Trophoblast cell (in vitro differentiated cells and primary cell): Measurements from ENCODE around the gene EEF1AKMT2.
A peak's percentile ranks its signal among the peaks of the same experiment; 100 is the strongest.

Experiments
- DNase-seq, 2 donors: peaks; one replicate each; pipeline ENCODE4 v3.0.0-alpha.2; 2016
- H2AFZ ChIP-seq: 2 replicates; pipeline ENCODE4 v1.6.1; 2013; ENCODE audit warnings: low read length, moderate library complexity, mild to moderate bottlenecking; ENCODE audit not compliant: insufficient read depth, poor library complexity
- H2AK5ac ChIP-seq: 2 replicates; pipeline ENCODE4 v1.6.1; 2013; ENCODE audit warnings: mild to moderate bottlenecking, low read length
- H2BK120ac ChIP-seq: 2 replicates; pipeline ENCODE4 v1.6.1; 2013; ENCODE audit warnings: low read length, mild to moderate bottlenecking, moderate library complexity; ENCODE audit not compliant: insufficient read depth, poor library complexity
- H2BK12ac ChIP-seq: 2 replicates; pipeline ENCODE4 v1.6.1; 2013; ENCODE audit warnings: mild to moderate bottlenecking, low read length, moderate library complexity
- H2BK5ac ChIP-seq: 2 replicates; pipeline ENCODE4 v1.6.1; 2013; ENCODE audit warnings: low read length, low read depth, moderate library complexity, mild to moderate bottlenecking; ENCODE audit not compliant: poor library complexity
- H3K14ac ChIP-seq: 2 replicates; pipeline ENCODE4 v1.6.1; 2013; ENCODE audit warnings: mild to moderate bottlenecking, low read length
- H3K18ac ChIP-seq: 2 replicates; pipeline ENCODE4 v1.6.1; 2013; ENCODE audit warnings: mild to moderate bottlenecking, low read length
- H3K23ac ChIP-seq: 2 replicates; pipeline ENCODE4 v1.6.1; 2013; ENCODE audit warnings: low read length
- H3K27ac ChIP-seq: 2 replicates; pipeline ENCODE4 v1.5.1; 2013; ENCODE audit warnings: low read depth, mild to moderate bottlenecking, inconsistent platforms, low read length, moderate library complexity
- H3K27me3 ChIP-seq: 2 replicates; pipeline ENCODE4 v1.6.1; 2013; ENCODE audit warnings: inconsistent platforms, mild to moderate bottlenecking, low read length, moderate library complexity; ENCODE audit not compliant: insufficient read depth
- H3K36me3 ChIP-seq, 2 experiments: 1 replicate in 1 of 2; 2 replicates in 1 of 2; pipeline ENCODE4 v1.6.1; 2013; ENCODE audit warnings: low read length in 2 of 2, mild to moderate bottlenecking in 2 of 2, moderate library complexity in 1 of 2; ENCODE audit not compliant: insufficient read depth in 2 of 2, control insufficient read depth in 1 of 2
- H3K4ac ChIP-seq: 2 replicates; pipeline ENCODE4 v1.6.1; 2013; ENCODE audit warnings: low read depth, mild to moderate bottlenecking, low read length, moderate library complexity
- H3K4me1 ChIP-seq, 2 experiments: 1 replicate in 1 of 2; 2 replicates in 1 of 2; pipeline ENCODE4 v1.6.1; 2013; ENCODE audit warnings: low read length in 2 of 2, mild to moderate bottlenecking in 2 of 2, moderate library complexity in 1 of 2; ENCODE audit not compliant: insufficient read depth in 2 of 2, control insufficient read depth in 1 of 2
- H3K4me2 ChIP-seq: 2 replicates; pipeline ENCODE4 v1.6.1; 2013; ENCODE audit warnings: inconsistent platforms, mild to moderate bottlenecking, low read length, moderate library complexity
- H3K4me3 ChIP-seq: 2 replicates; pipeline ENCODE4 v1.5.1; 2013; ENCODE audit warnings: mild to moderate bottlenecking, low read depth, low read length, inconsistent platforms
- H3K79me1 ChIP-seq: one replicate; pipeline ENCODE4 v1.6.1; 2013; ENCODE audit warnings: low read length
- H3K79me2 ChIP-seq: 2 replicates; pipeline ENCODE4 v1.6.1; 2013; ENCODE audit warnings: low read length, mild to moderate bottlenecking; ENCODE audit not compliant: control insufficient read depth, insufficient read depth, poor library complexity
- H3K9ac ChIP-seq: 2 replicates; pipeline ENCODE4 v1.6.1; 2013; ENCODE audit warnings: mild to moderate bottlenecking, low read length
- H3K9me3 ChIP-seq: 2 replicates; pipeline ENCODE4 v1.6.1; 2013; ENCODE audit warnings: low read depth, mild to moderate bottlenecking, control low read depth, inconsistent platforms, low read length; ENCODE audit not compliant: insufficient read depth
- H4K12ac ChIP-seq: 2 replicates; pipeline ENCODE4 v1.6.1; 2013; ENCODE audit warnings: low read depth, mild to moderate bottlenecking, low read length, moderate library complexity
- H4K8ac ChIP-seq: 2 replicates; pipeline ENCODE4 v1.6.1; 2013; ENCODE audit warnings: low read depth, mild to moderate bottlenecking, low read length, moderate library complexity
- H4K91ac ChIP-seq: one replicate; pipeline ENCODE4 v1.6.1; 2013; ENCODE audit warnings: low read depth, mild to moderate bottlenecking, low read length, moderate library complexity
- WGBS: extraction: QIAGEN DNeasy Blood & Tissue Kit; methylation state at CpG from one replicate; pipeline ENCODE4 v1.1.7; 2013; ENCODE audit warnings: missing lambda C conversion rate; ENCODE audit not compliant: insufficient read length, insufficient coverage; ENCODE audit errors: extremely low coverage; 5-methylcytosine and 5-hydroxymethylcytosine counted together

EEF1AKMT2 gene

DNA sequence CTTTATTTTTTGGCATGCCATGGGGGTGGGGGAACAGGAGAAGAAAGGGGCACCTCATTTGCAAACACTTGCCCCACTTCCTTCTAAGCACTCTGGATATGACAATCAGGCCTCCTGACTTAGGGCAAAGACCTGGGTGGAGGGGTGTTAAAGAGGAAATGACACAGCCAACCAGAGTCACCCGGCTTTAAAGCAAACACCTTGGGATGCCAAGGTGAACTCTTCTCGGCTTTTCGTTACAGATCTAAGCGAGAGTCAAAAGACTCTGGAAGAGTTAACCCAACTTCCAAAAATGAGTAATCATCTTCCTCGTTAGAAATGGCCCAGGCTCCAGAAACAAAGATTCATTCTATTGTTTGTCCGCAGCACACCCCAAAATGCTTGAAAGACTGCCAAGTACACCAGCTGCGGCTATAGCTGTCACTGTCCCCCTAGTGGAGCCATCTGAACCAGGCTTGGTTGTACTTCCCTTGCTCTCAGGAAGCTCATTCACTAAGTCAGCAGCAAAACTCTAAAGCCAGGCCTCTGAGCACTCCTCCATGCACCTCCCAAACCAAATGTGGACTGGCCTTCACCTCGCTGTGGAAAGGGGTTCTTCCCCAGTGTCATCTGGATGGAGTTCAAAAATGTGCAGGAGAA lies 72.4 kb downstream of the EEF1AKMT2 start:
- Histone ChIP-seq H3K4me1 (no peaks in the 10 kb centered on the region), H3K14ac (no peak overlapping the region), H3K4me2 (no peak overlapping the region), H2AK5ac (no peak overlapping the region), H4K12ac (no peak overlapping the region), H2BK120ac (no peak overlapping the region), H3K18ac (no peak overlapping the region), H2BK12ac (no peak overlapping the region), H3K9me3 (no peaks in the 10 kb centered on the region), H3K9ac (no peak overlapping the region), H3K27ac (no peak overlapping the region), H4K91ac (no peak overlapping the region), H2AFZ (no peak overlapping the region), H3K36me3 (no peaks in the 10 kb centered on the region), H2BK5ac (no peak overlapping the region), H3K79me2 (no peaks in the 10 kb centered on the region), H3K23ac (no peak overlapping the region), H3K27me3 (no peaks in the 10 kb centered on the region), H3K79me1 (no peaks in the 10 kb centered on the region), H3K4ac (no peak overlapping the region), H3K4me3 (no peak overlapping the region), H4K8ac (no peak overlapping the region)
- WGBS: no CpG with 5 or more reads among the region's 8 CpGs
- peak in 1 of 2 donors; percentile 26 for DNase-seq

DNA sequence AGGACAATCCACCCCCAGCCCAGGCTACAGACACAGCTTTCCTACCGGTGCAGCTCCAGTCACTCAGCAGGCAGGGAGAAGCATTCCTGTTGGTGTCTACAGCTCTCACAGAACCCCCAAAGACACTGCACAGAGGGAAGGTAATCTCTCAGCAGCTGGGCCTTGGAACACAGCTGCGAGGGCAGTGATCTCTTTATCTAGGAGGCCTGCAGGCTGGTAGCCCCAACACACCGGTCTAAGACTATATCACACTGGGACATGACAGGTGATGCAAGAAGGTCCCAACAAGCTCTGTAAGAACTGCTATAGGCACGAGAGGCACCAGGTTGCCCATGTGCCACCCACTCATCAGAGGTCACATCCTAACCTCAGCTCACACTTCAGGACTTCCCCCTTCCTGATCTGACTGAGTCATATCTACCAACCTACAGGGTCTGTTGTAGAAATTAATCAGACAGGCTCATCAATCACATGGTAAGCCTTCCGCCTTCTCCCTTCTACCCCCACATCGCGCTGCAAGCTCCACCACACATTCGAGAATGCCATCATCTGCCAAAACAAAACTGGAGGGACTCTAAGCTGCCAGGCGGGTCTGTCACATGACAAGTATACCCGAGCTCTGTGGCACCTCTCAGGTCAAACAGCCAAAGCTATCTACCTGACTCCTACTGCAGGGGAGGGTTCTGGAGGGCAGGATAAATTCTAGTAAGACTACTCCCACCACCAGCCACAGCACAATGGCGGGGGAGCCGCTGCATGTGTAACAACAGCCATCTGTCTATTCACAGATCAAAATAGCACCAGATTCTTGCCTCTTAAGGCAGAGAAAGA lies 73.6 kb downstream of the EEF1AKMT2 start:
- DNase-seq: peak in 1 of 2 donors; percentile 31
- no CpG with 5 or more reads among the region's 12 CpGs for whole genome bisulfite sequencing
- H2AFZ ChIP-seq: no peak overlapping the region
- no peaks in the 10 kb centered on the region for H3K79me2 ChIP-seq
- no peak overlapping the region for H4K8ac ChIP-seq
- H3K9ac ChIP-seq: no peak overlapping the region
- H3K4me3 ChIP-seq: no peak overlapping the region
- no peaks in the 10 kb centered on the region for H3K27me3 ChIP-seq
- no peak overlapping the region for H3K18ac ChIP-seq
- no peak overlapping the region for H2BK12ac ChIP-seq
- no peak overlapping the region for H4K12ac ChIP-seq
- no peaks in the 10 kb centered on the region for H3K4me1 ChIP-seq
- no peak overlapping the region for H3K4me2 ChIP-seq
- no peak overlapping the region for H4K91ac ChIP-seq
- H3K79me1 ChIP-seq: no peaks in the 10 kb centered on the region
- H3K9me3 ChIP-seq: no peaks in the 10 kb centered on the region
- H3K23ac ChIP-seq: no peak overlapping the region
- no peak overlapping the region for H2BK120ac ChIP-seq
- no peaks in the 10 kb centered on the region for H3K36me3 ChIP-seq
- H3K27ac ChIP-seq: no peak overlapping the region
- H2AK5ac ChIP-seq: no peak overlapping the region
- no peak overlapping the region for H2BK5ac ChIP-seq
- H3K14ac ChIP-seq: no peak overlapping the region
- H3K4ac ChIP-seq: no peak overlapping the region

DNA sequence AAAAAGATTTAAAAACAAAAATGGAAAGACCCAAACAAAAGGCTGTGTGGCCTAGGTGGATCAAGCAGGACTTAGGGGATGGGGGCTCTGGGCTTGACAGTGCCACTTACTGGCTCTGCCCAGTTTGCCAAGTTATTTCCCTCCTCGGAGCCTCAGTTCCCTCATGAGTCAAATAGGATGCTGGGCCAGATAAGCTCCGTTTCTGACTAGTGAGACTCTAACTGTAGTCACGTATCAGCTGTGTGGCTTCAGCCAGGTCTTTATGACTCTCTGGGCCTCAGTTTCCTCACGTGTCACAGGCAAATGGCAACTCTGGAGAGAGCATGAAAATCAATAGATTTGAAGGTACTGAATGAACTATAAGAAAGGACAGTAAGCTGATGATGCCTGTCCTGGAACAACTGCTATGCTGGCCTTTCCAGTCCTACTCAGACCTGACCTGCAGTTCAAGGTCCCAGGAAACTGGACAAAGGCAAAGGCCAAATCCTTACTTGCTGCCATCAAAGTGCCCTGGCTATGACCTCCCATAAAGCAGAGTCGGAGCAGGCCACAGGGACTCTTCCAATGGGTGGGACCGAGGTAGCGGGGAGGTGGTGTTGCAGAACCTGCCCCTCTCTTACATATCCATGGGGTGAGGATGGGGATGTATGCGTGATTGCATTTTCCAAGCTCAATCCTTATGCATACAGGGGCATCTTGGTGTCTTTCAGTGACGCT lies 74.5 kb downstream of the EEF1AKMT2 start:
- H3K36me3 ChIP-seq: no peaks in the 10 kb centered on the region
- no peaks in the 10 kb centered on the region for H3K79me2 ChIP-seq
- H2AK5ac ChIP-seq: no peak overlapping the region
- no peak overlapping the region for H2BK12ac ChIP-seq
- no peaks in the 10 kb centered on the region for H3K27me3 ChIP-seq
- no peak overlapping the region for H2AFZ ChIP-seq
- H3K27ac ChIP-seq: no peak overlapping the region
- H3K79me1 ChIP-seq: no peaks in the 10 kb centered on the region
- H3K4me1 ChIP-seq: no peaks in the 10 kb centered on the region
- no CpG with 5 or more reads among the region's 9 CpGs for WGBS
- no peak overlapping the region for H2BK120ac ChIP-seq
- H4K91ac ChIP-seq: no peak overlapping the region
- H3K9me3 ChIP-seq: no peaks in the 10 kb centered on the region
- no peak for DNase-seq
- no peak overlapping the region for H3K4me3 ChIP-seq
- no peak overlapping the region for H3K18ac ChIP-seq
- H3K4me2 ChIP-seq: no peak overlapping the region
- peak overlapping the region; percentile 36 for H3K9ac ChIP-seq
- H3K4ac ChIP-seq: no peak overlapping the region
- H3K23ac ChIP-seq: no peak overlapping the region
- H4K12ac ChIP-seq: no peak overlapping the region
- H2BK5ac ChIP-seq: no peak overlapping the region
- no peak overlapping the region for H4K8ac ChIP-seq
- no peak overlapping the region for H3K14ac ChIP-seq

DNA sequence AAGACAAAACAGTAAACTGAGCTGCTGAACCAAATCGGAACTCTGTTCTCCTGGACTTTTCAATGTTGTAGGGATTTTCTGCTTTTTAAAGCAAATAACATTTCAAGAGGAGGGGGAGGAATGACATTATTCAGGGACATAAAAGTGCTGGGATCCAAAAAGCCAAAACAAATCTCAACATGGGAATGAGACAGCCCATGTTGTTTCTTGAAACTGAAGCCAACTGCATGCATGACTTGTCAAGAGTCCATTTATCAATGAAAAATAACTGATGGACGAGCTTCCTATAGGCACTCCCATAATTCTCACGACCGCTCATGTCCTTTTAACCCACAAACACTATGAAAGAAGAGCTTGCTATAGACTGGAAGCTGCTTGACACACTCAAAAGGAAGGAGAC lies 75.3 kb downstream of the EEF1AKMT2 start:
- Histone ChIP-seq H3K4me3 (no peak overlapping the region), H3K27ac (no peak overlapping the region), H3K4me1 (no peaks in the 10 kb centered on the region), H4K8ac (no peak overlapping the region), H3K14ac (no peak overlapping the region), H3K79me2 (no peaks in the 10 kb centered on the region), H3K79me1 (no peaks in the 10 kb centered on the region), H3K27me3 (no peaks in the 10 kb centered on the region), H4K12ac (no peak overlapping the region), H2AK5ac (no peak overlapping the region), H3K9ac (no peak overlapping the region), H3K4me2 (no peak overlapping the region), H3K23ac (no peak overlapping the region), H2BK5ac (no peak overlapping the region), H3K4ac (no peak overlapping the region), H3K9me3 (no peaks in the 10 kb centered on the region), H2BK12ac (no peak overlapping the region), H4K91ac (no peak overlapping the region), H2AFZ (no peak overlapping the region), H2BK120ac (no peak overlapping the region), H3K18ac (no peak overlapping the region), H3K36me3 (no peaks in the 10 kb centered on the region)
- DNase-seq: no peak
- WGBS: no CpG with 5 or more reads among the region's 4 CpGs
